ENCODE data around the gene NPTX2. TPM values are rescaled to one million over a fixed set of nuclear protein-coding genes. Genes with fewer than 3 reads are reported as not detected.

Gene NPTX2
- polyA plus RNA-seq, 1 donor from 2014 or later: 0.98 TPM

- Histone ChIP-seq H3K36me3 (ENCODE audit: insufficient read depth, low read length) (no peaks in the 10 kb centered on the region), H3K79me2 (replicated peaks; ENCODE audit: insufficient read depth, low read length) (no peaks in the 10 kb centered on the region), H3K4me3 (ENCODE audit: low read length) (no peak overlapping the region), H3K27me3 (ENCODE audit: insufficient read depth, low read depth, low read length) (no peaks in the 10 kb centered on the region), H3K4me2 (ENCODE audit: low read length) (no peak overlapping the region), H3K9me3 (ENCODE audit: low read length) (no peaks in the 10 kb centered on the region), H3K9ac (ENCODE audit: low read length) (no peak overlapping the region), H3F3A (ENCODE audit: insufficient read depth, low read length, poor library complexity, severe bottlenecking) (no peaks in the 10 kb centered on the region), H3K9me2 (ENCODE audit: insufficient read depth, low read length) (no peaks in the 10 kb centered on the region), H3K27ac (ENCODE audit: low read length) (no peak overlapping the region), H2AFZ (ENCODE audit: low read depth, low read length) (no peak overlapping the region), H4K20me1 (ENCODE audit: insufficient read depth) (no peaks in the 10 kb centered on the region)
- no peak for TF ChIP-seq TAF1 (IDR thresholded peaks at IDR 0.05; ENCODE audit: low read depth)
- TF ChIP-seq EZH2 (IDR thresholded peaks at IDR 0.05; ENCODE audit: borderline replicate concordance, insufficient read depth, low read length, poor library complexity, severe bottlenecking): no peak
- TF ChIP-seq, protein P1, sequence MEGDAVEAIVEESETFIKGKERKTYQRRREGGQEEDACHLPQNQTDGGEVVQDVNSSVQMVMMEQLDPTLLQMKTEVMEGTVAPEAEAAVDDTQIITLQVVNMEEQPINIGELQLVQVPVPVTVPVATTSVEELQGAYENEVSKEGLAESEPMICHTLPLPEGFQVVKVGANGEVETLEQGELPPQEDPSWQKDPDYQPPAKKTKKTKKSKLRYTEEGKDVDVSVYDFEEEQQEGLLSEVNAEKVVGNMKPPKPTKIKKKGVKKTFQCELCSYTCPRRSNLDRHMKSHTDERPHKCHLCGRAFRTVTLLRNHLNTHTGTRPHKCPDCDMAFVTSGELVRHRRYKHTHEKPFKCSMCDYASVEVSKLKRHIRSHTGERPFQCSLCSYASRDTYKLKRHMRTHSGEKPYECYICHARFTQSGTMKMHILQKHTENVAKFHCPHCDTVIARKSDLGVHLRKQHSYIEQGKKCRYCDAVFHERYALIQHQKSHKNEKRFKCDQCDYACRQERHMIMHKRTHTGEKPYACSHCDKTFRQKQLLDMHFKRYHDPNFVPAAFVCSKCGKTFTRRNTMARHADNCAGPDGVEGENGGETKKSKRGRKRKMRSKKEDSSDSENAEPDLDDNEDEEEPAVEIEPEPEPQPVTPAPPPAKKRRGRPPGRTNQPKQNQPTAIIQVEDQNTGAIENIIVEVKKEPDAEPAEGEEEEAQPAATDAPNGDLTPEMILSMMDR (IDR thresholded peaks at IDR 0.05; ENCODE audit: poor library complexity, severe bottlenecking): no peak
- TF ChIP-seq RAD21 (conservative IDR thresholded peaks at IDR 0.05): no peak
- no peak for TF ChIP-seq MXI1 (conservative IDR thresholded peaks at IDR 0.05; ENCODE audit: poor library complexity, severe bottlenecking)
- TF ChIP-seq POLR2AphosphoS5 (IDR thresholded peaks at IDR 0.05): no peak
Measured at GRCh38 chr7:98568891-98569290, 48.2 kb upstream of the NPTX2 start.

- Histone ChIP-seq H3K9ac (ENCODE audit: low read length) (no peak overlapping the region), H3K9me3 (ENCODE audit: low read length) (no peaks in the 10 kb centered on the region), H3K27me3 (ENCODE audit: insufficient read depth, low read depth, low read length) (no peaks in the 10 kb centered on the region), H2AFZ (ENCODE audit: low read depth, low read length) (no peak overlapping the region), H3K79me2 (replicated peaks; ENCODE audit: insufficient read depth, low read length) (no peaks in the 10 kb centered on the region), H3K27ac (ENCODE audit: low read length) (no peak overlapping the region), H3K4me2 (ENCODE audit: low read length) (no peak overlapping the region), H4K20me1 (ENCODE audit: insufficient read depth) (no peaks in the 10 kb centered on the region), H3K4me3 (ENCODE audit: low read length) (no peak overlapping the region), H3K36me3 (ENCODE audit: insufficient read depth, low read length) (no peaks in the 10 kb centered on the region), H3K9me2 (ENCODE audit: insufficient read depth, low read length) (no peaks in the 10 kb centered on the region), H3F3A (ENCODE audit: insufficient read depth, low read length, poor library complexity, severe bottlenecking) (no peaks in the 10 kb centered on the region)
- TF ChIP-seq EZH2 (IDR thresholded peaks at IDR 0.05; ENCODE audit: borderline replicate concordance, insufficient read depth, low read length, poor library complexity, severe bottlenecking) (no peak), REST (IDR thresholded peaks at IDR 0.05; ENCODE audit: borderline replicate concordance) (no peak), MXI1 (conservative IDR thresholded peaks at IDR 0.05; ENCODE audit: poor library complexity, severe bottlenecking) (no peak), EP300 (conservative IDR thresholded peaks at IDR 0.05; ENCODE audit: poor library complexity, severe bottlenecking) (no peak), TAF1 (IDR thresholded peaks at IDR 0.05; ENCODE audit: low read depth) (no peak), POLR2AphosphoS5 (IDR thresholded peaks at IDR 0.05) (no peak), RAD21 (conservative IDR thresholded peaks at IDR 0.05) (no peak), SMC3 (conservative IDR thresholded peaks at IDR 0.05; ENCODE audit: poor library complexity) (no peak)
- TF ChIP-seq, protein P1 (IDR thresholded peaks at IDR 0.05; ENCODE audit: poor library complexity, severe bottlenecking): no peak
Measured at GRCh38 chr7:98569691-98570337, 47.3 kb upstream of the NPTX2 start.
